Prostate gland (tissue), 2 donors: ENCODE measurements around the gene COMT. TPM values are rescaled to one million over a fixed set of nuclear protein-coding genes. Genes with fewer than 3 reads are reported as not detected.

Source experiments
- DNase-seq: peaks from one replicate; pipeline ENCODE4 v3.0.0-alpha.2; 2019; ENCODE audit warnings: low spot score
- H3K27ac ChIP-seq, 2 donors: fragments of 200-600 bp; sonication (generic); 2 replicates each; pipeline ENCODE4 v1.5.1; 2017 to 2019
- H3K27me3 ChIP-seq: fragments of 200-600 bp; sonication (generic); replicated peaks from 2 replicates; pipeline ENCODE4 v1.5.1; 2019; ENCODE audit not compliant: insufficient read depth
- H3K36me3 ChIP-seq, 2 donors: fragments of 200-600 bp; sonication (generic); 1 replicate in 1 of 2; 2 replicates in 1 of 2; pipeline versions ENCODE4 v1.5.1 to v1.8.1; 2017 to 2019
- H3K4me1 ChIP-seq: fragments of 200-600 bp; sonication (generic); replicated peaks from 2 replicates; pipeline ENCODE4 v1.5.1; 2019
- H3K4me3 ChIP-seq, 2 donors: fragments of 200-600 bp; sonication (generic); 2 replicates each; pipeline ENCODE4 v1.5.1; 2017 to 2019
- H3K9me3 ChIP-seq: fragments of 200-600 bp; sonication (generic); 2 replicates; pipeline ENCODE4 v1.5.1; 2017
- CTCF ChIP-seq, 4 experiments: fragments of 200-600 bp in 2 of 4; fragments of 450-650 bp in 2 of 4; sonication (generic) in 2 of 4; IDR thresholded peaks; 1 replicate in 3 of 4; 2 replicates in 1 of 4; pipeline ENCODE4 v1.5.1; 2016 to 2019; ENCODE audit warnings: antibody characterized with exemption in 4 of 4, mild to moderate bottlenecking in 2 of 4, moderate library complexity in 2 of 4
- POLR2A ChIP-seq: fragments of 450-650 bp; IDR thresholded peaks from one replicate; pipeline ENCODE4 v1.6.1; 2016; ENCODE audit warnings: antibody characterized with exemption, mild to moderate bottlenecking
- POLR2AphosphoS5 ChIP-seq: sonication (generic); formaldehyde crosslinking; IDR thresholded peaks from one replicate; pipeline ENCODE4 v1.6.1; 2017; ENCODE audit warnings: antibody characterized with exemption
- WGBS: methylation state at CpG from one replicate; pipeline ENCODE4 v1.1.5; 2018; 5-methylcytosine and 5-hydroxymethylcytosine counted together
- intact Hi-C: fragments of 100-400 bp; cut with DNase I; formaldehyde crosslinking; loops from one replicate; pipeline ENCODE4 v1.14.2; 2022
- total RNA-seq, 2 donors: library from RNA; depleted of rRNA; stranded (reverse); fragments of >200 nt; gene quantifications; one replicate each; pipeline ENCODE4 v1.1.0, GENCODE V29; 2016

COMT gene
- total RNA-seq, 2 donors from 2014 or later: 456 to 513 TPM

- peaks cover 3 to 11% of the 10 kb centered on the region in 2 donors for H3K36me3 ChIP-seq
- no peaks in the 10 kb centered on the region for H3K27me3 ChIP-seq
- 75% methylated on average over 12 of the region's 12 CpGs for WGBS
- no peaks in the 10 kb centered on the region for H3K9me3 ChIP-seq
- intact Hi-C loops: no loop called here
- H3K27ac ChIP-seq: peak overlapping the region; percentile 80 to 86
- TF ChIP-seq POLR2AphosphoS5 (no peak), POLR2A (no peak), CTCF (IDR thresholded peaks at IDR 0.05) (no peak)
- H3K4me1 ChIP-seq: peaks cover 16% of the 10 kb centered on the region
- peak overlapping the region in 1 of 2 donors; percentile 32 for H3K4me3 ChIP-seq
- DNase-seq: no peak
These were observed 22.5 kb downstream of the COMT start for GRCh38 chr22:19963863-19964642.

- DNase-seq: no peak
- intact Hi-C loops: no loop called here
- Histone ChIP-seq H3K9me3 (no peaks in the 10 kb centered on the region), H3K27me3 (no peaks in the 10 kb centered on the region), H3K36me3 (peaks cover 3 to 11% of the 10 kb centered on the region in 2 donors), H3K4me1 (peaks cover 15% of the 10 kb centered on the region), H3K4me3 (no peak overlapping the region), H3K27ac (peak overlapping the region in 1 of 2 donors; percentile 86)
- TF ChIP-seq CTCF (IDR thresholded peaks at IDR 0.05): no peak
- TF ChIP-seq POLR2AphosphoS5: no peak
- no peak for TF ChIP-seq POLR2A
- WGBS: 87% methylated on average over 15 of the region's 15 CpGs
These were observed 23.3 kb downstream of the COMT start for GRCh38 chr22:19964701-19965386.

- H3K4me1 ChIP-seq: peaks cover 12% of the 10 kb centered on the region
- no peak overlapping the region for H3K4me3 ChIP-seq
- DNase-seq: no peak
- TF ChIP-seq POLR2AphosphoS5: no peak
- TF ChIP-seq POLR2A: no peak
- TF ChIP-seq CTCF (IDR thresholded peaks at IDR 0.05): peak in 1 of 4 experiments; percentile 15
- no peak overlapping the region for H3K27ac ChIP-seq
- no peaks in the 10 kb centered on the region for H3K27me3 ChIP-seq
- no peaks in the 10 kb centered on the region for H3K9me3 ChIP-seq
- intact Hi-C loops: no loop called here
- peaks cover 3 to 11% of the 10 kb centered on the region in 2 donors for H3K36me3 ChIP-seq
- WGBS: 77% methylated on average over 10 of the region's 10 CpGs
These were observed 24.5 kb downstream of the COMT start for GRCh38 chr22:19965771-19966709.

- WGBS: 65% methylated on average over 20 of the region's 20 CpGs
- Histone ChIP-seq H3K9me3 (no peaks in the 10 kb centered on the region), H3K27me3 (no peaks in the 10 kb centered on the region), H3K27ac (no peak overlapping the region), H3K36me3 (peaks cover 3 to 11% of the 10 kb centered on the region in 2 donors), H3K4me3 (no peak overlapping the region), H3K4me1 (peaks cover 12% of the 10 kb centered on the region)
- intact Hi-C loops: no loop called here
- no peak for DNase-seq
- no peak for TF ChIP-seq CTCF (IDR thresholded peaks at IDR 0.05)
- no peak for TF ChIP-seq POLR2AphosphoS5
- no peak for TF ChIP-seq POLR2A
These were observed 25.6 kb downstream of the COMT start for GRCh38 chr22:19966908-19967750.
